Mesenchymal stem cell (in vitro differentiated cells and primary cell): ENCODE results near the gene ASB18.

Source experiments
- DNase-seq: peaks from one replicate; pipeline ENCODE4 v3.0.0-alpha.2; 2013
- H2AFZ ChIP-seq: one replicate; pipeline ENCODE4 v1.6.1; 2013; ENCODE audit warnings: low read depth, mild to moderate bottlenecking, control low read depth, inconsistent platforms, low read length, moderate library complexity
- H2AK5ac ChIP-seq: 2 replicates; pipeline ENCODE4 v1.6.1; 2013; ENCODE audit warnings: low read length, moderate library complexity, mild to moderate bottlenecking, inconsistent platforms; ENCODE audit not compliant: severe bottlenecking
- H2BK120ac ChIP-seq: one replicate; pipeline ENCODE4 v1.6.1; 2013; ENCODE audit warnings: low read depth, mild to moderate bottlenecking, inconsistent platforms, low read length, moderate library complexity
- H2BK12ac ChIP-seq, 2 experiments: one replicate each; pipeline ENCODE4 v1.6.1; 2013; ENCODE audit warnings: inconsistent platforms in 2 of 2, low read length in 2 of 2, mild to moderate bottlenecking in 2 of 2, moderate library complexity in 2 of 2, control low read depth in 1 of 2
- H2BK15ac ChIP-seq: one replicate; pipeline ENCODE4 v1.6.1; 2013; ENCODE audit warnings: mild to moderate bottlenecking, low read depth, inconsistent platforms; ENCODE audit not compliant: poor library complexity, severe bottlenecking
- H2BK5ac ChIP-seq: 2 replicates; pipeline ENCODE4 v1.6.1; 2013; ENCODE audit warnings: low read depth, mild to moderate bottlenecking, low read length, control low read depth, inconsistent platforms; ENCODE audit not compliant: poor library complexity, severe bottlenecking
- H3K14ac ChIP-seq, 2 experiments: one replicate each; pipeline ENCODE4 v1.6.1; 2013; ENCODE audit warnings: inconsistent platforms in 2 of 2, low read length in 2 of 2, control low read depth in 1 of 2, mild to moderate bottlenecking in 1 of 2, moderate library complexity in 1 of 2
- H3K18ac ChIP-seq, 2 experiments: one replicate each; pipeline ENCODE4 v1.6.1; 2013; ENCODE audit warnings: inconsistent platforms in 2 of 2, low read length in 2 of 2, control low read depth in 1 of 2, low read depth in 1 of 2, mild to moderate bottlenecking in 1 of 2
- H3K23ac ChIP-seq, 2 experiments: one replicate each; pipeline ENCODE4 v1.6.1; 2013; ENCODE audit warnings: inconsistent platforms in 2 of 2, low read length in 2 of 2, mild to moderate bottlenecking in 2 of 2, moderate library complexity in 2 of 2, control low read depth in 1 of 2
- H3K27ac ChIP-seq: 2 replicates; pipeline ENCODE4 v1.5.1; 2013; ENCODE audit warnings: mild to moderate bottlenecking, moderate library complexity, low read length, control low read depth, inconsistent platforms; ENCODE audit not compliant: poor library complexity, severe bottlenecking
- H3K27me3 ChIP-seq, 2 experiments: 2 replicates each; pipeline versions ENCODE4 v1.6.1 to v1.7.0; 2013; ENCODE audit warnings: low read length in 2 of 2, mild to moderate bottlenecking in 2 of 2, moderate library complexity in 2 of 2, control low read depth in 1 of 2, inconsistent platforms in 1 of 2; ENCODE audit not compliant: control insufficient read depth in 1 of 2, insufficient read depth in 1 of 2
- H3K36me3 ChIP-seq, 2 experiments: 2 replicates each; pipeline versions ENCODE4 v1.6.1 to v1.7.0; 2013; ENCODE audit warnings: low read length in 2 of 2, control low read depth in 1 of 2, inconsistent platforms in 1 of 2, low read depth in 1 of 2, mild to moderate bottlenecking in 1 of 2; ENCODE audit not compliant: insufficient read depth in 2 of 2, control insufficient read depth in 1 of 2
- H3K4ac ChIP-seq, 2 experiments: one replicate each; pipeline ENCODE4 v1.6.1; 2013; ENCODE audit warnings: inconsistent platforms in 2 of 2, low read length in 2 of 2, mild to moderate bottlenecking in 2 of 2, moderate library complexity in 2 of 2, control low read depth in 1 of 2, low read depth in 1 of 2
- H3K4me1 ChIP-seq: 2 replicates; pipeline ENCODE4 v1.6.1; 2013; ENCODE audit warnings: low read depth, low read length, control low read depth; ENCODE audit not compliant: control insufficient read depth, insufficient read depth
- H3K4me2 ChIP-seq: 2 replicates; pipeline ENCODE4 v1.6.1; 2013; ENCODE audit warnings: low read length, mild to moderate bottlenecking, inconsistent platforms; ENCODE audit not compliant: poor library complexity, severe bottlenecking
- H3K4me3 ChIP-seq, 2 experiments: 2 replicates each; pipeline versions ENCODE4 v1.5.1 to v1.7.0; 2013; ENCODE audit warnings: low read length in 2 of 2, mild to moderate bottlenecking in 2 of 2, control low read depth in 1 of 2, low read depth in 1 of 2; ENCODE audit not compliant: insufficient read depth in 1 of 2
- H3K79me1 ChIP-seq: replicated peaks from 2 replicates; pipeline ENCODE4 v1.6.1; 2013; ENCODE audit warnings: mild to moderate bottlenecking, control low read depth, low read length, inconsistent platforms; ENCODE audit not compliant: poor library complexity, severe bottlenecking
- H3K9ac ChIP-seq: 2 replicates; pipeline ENCODE4 v1.7.0; 2013; ENCODE audit warnings: mild to moderate bottlenecking, low read length, moderate library complexity
- H3K9me3 ChIP-seq: 2 replicates; pipeline ENCODE4 v1.7.0; 2013; ENCODE audit warnings: mild to moderate bottlenecking, low read length; ENCODE audit not compliant: control insufficient read depth
- H4K8ac ChIP-seq: one replicate; pipeline ENCODE4 v1.6.1; 2013; ENCODE audit warnings: inconsistent platforms, mild to moderate bottlenecking, low read length, moderate library complexity
- H4K91ac ChIP-seq: one replicate; pipeline ENCODE4 v1.6.1; 2013; ENCODE audit warnings: mild to moderate bottlenecking, low read length, inconsistent platforms
- WGBS: methylation state at CpG from one replicate; pipeline ENCODE4 v1.1.7; 2013; ENCODE audit warnings: mixed read lengths; 5-methylcytosine and 5-hydroxymethylcytosine counted together

ASB18 gene

GRCh38 chr2:236162882-236163470 lies 101.2 kb downstream of the ASB18 start:
- no peak overlapping the region for H3K23ac ChIP-seq
- H3K4ac ChIP-seq = no peak overlapping the region
- peaks cover 46% of the 10 kb centered on the region for H3K4me1 ChIP-seq
- H3K18ac ChIP-seq = no peak overlapping the region
- 61% methylated on average over 30 of the region's 33 CpGs for WGBS
- no peak overlapping the region for H2BK120ac ChIP-seq
- H3K36me3 ChIP-seq = peaks cover 0 to 9% of the 10 kb centered on the region in 2 experiments
- H4K8ac ChIP-seq = no peak overlapping the region
- H3K14ac ChIP-seq = no peak overlapping the region
- no peak overlapping the region for H3K4me3 ChIP-seq
- no peaks in the 10 kb centered on the region for H3K9me3 ChIP-seq
- no peak overlapping the region for H3K9ac ChIP-seq
- H2BK12ac ChIP-seq = no peak overlapping the region
- DNase-seq = no peak
- no peak overlapping the region for H2AK5ac ChIP-seq
- H2AFZ ChIP-seq = no peak overlapping the region
- no peak overlapping the region for H2BK5ac ChIP-seq
- H3K4me2 ChIP-seq = peak overlapping the region; percentile 98
- H3K27me3 ChIP-seq = peaks cover 24 to 91% of the 10 kb centered on the region in 2 experiments
- no peak overlapping the region for H4K91ac ChIP-seq
- H3K27ac ChIP-seq = no peak overlapping the region
- H2BK15ac ChIP-seq = no peak overlapping the region
- peaks cover 11% of the 10 kb centered on the region for H3K79me1 ChIP-seq

GRCh38 chr2:236162031-236162845 lies 102.0 kb downstream of the ASB18 start:
- no peak overlapping the region for H3K27ac ChIP-seq
- peaks cover 0 to 9% of the 10 kb centered on the region in 2 experiments for H3K36me3 ChIP-seq
- no peak overlapping the region for H3K9ac ChIP-seq
- H2BK15ac ChIP-seq = no peak overlapping the region
- peaks cover 11% of the 10 kb centered on the region for H3K79me1 ChIP-seq
- no peak overlapping the region for H4K8ac ChIP-seq
- H3K23ac ChIP-seq = no peak overlapping the region
- WGBS = 68% methylated on average over 12 of the region's 16 CpGs
- no peak overlapping the region for H2AFZ ChIP-seq
- H2BK120ac ChIP-seq = no peak overlapping the region
- H3K4ac ChIP-seq = no peak overlapping the region
- H3K4me1 ChIP-seq = peaks cover 40% of the 10 kb centered on the region
- H2AK5ac ChIP-seq = no peak overlapping the region
- no peak overlapping the region for H3K4me3 ChIP-seq
- no peak overlapping the region for H2BK12ac ChIP-seq
- H3K27me3 ChIP-seq = peaks cover 28 to 98% of the 10 kb centered on the region in 2 experiments
- H4K91ac ChIP-seq = no peak overlapping the region
- H3K14ac ChIP-seq = no peak overlapping the region
- H2BK5ac ChIP-seq = no peak overlapping the region
- DNase-seq = no peak
- H3K4me2 ChIP-seq = no peak overlapping the region
- H3K18ac ChIP-seq = no peak overlapping the region
- no peaks in the 10 kb centered on the region for H3K9me3 ChIP-seq

GRCh38 chr2:236161531-236161930 lies 102.7 kb downstream of the ASB18 start:
- no peaks in the 10 kb centered on the region for H3K9me3 ChIP-seq
- H3K27me3 ChIP-seq = peaks cover 23 to 98% of the 10 kb centered on the region in 2 experiments
- H2AK5ac ChIP-seq = peak overlapping the region; percentile 23
- peaks cover 34% of the 10 kb centered on the region for H3K4me1 ChIP-seq
- H3K27ac ChIP-seq = no peak overlapping the region
- H4K8ac ChIP-seq = no peak overlapping the region
- H2BK5ac ChIP-seq = no peak overlapping the region
- H3K36me3 ChIP-seq = peaks cover 0 to 9% of the 10 kb centered on the region in 2 experiments
- H2BK15ac ChIP-seq = no peak overlapping the region
- peaks cover 11% of the 10 kb centered on the region for H3K79me1 ChIP-seq
- no peak overlapping the region for H3K4me3 ChIP-seq
- H3K4ac ChIP-seq = no peak overlapping the region
- no peak overlapping the region for H3K9ac ChIP-seq
- no peak overlapping the region for H3K23ac ChIP-seq
- H2BK120ac ChIP-seq = no peak overlapping the region
- H2AFZ ChIP-seq = no peak overlapping the region
- no peak overlapping the region for H4K91ac ChIP-seq
- H3K18ac ChIP-seq = no peak overlapping the region
- no peak overlapping the region for H3K14ac ChIP-seq
- DNase-seq = no peak
- no peak overlapping the region for H3K4me2 ChIP-seq
- WGBS = 94% methylated on average over 12 of the region's 12 CpGs
- no peak overlapping the region for H2BK12ac ChIP-seq

GRCh38 chr2:236161082-236161462 lies 103.1 kb downstream of the ASB18 start:
- Histone ChIP-seq H3K4me3 (no peak overlapping the region), H2BK5ac (no peak overlapping the region), H3K9me3 (no peaks in the 10 kb centered on the region), H2BK12ac (no peak overlapping the region), H3K4ac (no peak overlapping the region), H3K4me1 (peaks cover 32% of the 10 kb centered on the region), H3K23ac (no peak overlapping the region), H2BK15ac (no peak overlapping the region), H3K4me2 (no peak overlapping the region), H3K79me1 (peaks cover 11% of the 10 kb centered on the region), H3K18ac (no peak overlapping the region), H2AK5ac (no peak overlapping the region), H3K14ac (no peak overlapping the region), H3K9ac (no peak overlapping the region), H3K27ac (no peak overlapping the region), H4K8ac (no peak overlapping the region), H4K91ac (no peak overlapping the region), H2AFZ (no peak overlapping the region), H3K36me3 (peaks cover 0 to 9% of the 10 kb centered on the region in 2 experiments), H3K27me3 (peaks cover 21 to 96% of the 10 kb centered on the region in 2 experiments), H2BK120ac (no peak overlapping the region)
- 90% methylated on average over 15 of the region's 15 CpGs for WGBS
- DNase-seq = no peak
